Activated CD8-positive, alpha-beta memory T cell treated with anti-CD3 and anti-CD28 coated beads for 4 hours (primary cell): ENCODE data around the gene ENAH.

Source experiments
- DNase-seq, 2 donors: peaks; one replicate each; pipeline ENCODE4 v3.0.0-alpha.2; 2020; ENCODE audit warnings: low read depth in 2 of 2

Gene ENAH

DNA sequence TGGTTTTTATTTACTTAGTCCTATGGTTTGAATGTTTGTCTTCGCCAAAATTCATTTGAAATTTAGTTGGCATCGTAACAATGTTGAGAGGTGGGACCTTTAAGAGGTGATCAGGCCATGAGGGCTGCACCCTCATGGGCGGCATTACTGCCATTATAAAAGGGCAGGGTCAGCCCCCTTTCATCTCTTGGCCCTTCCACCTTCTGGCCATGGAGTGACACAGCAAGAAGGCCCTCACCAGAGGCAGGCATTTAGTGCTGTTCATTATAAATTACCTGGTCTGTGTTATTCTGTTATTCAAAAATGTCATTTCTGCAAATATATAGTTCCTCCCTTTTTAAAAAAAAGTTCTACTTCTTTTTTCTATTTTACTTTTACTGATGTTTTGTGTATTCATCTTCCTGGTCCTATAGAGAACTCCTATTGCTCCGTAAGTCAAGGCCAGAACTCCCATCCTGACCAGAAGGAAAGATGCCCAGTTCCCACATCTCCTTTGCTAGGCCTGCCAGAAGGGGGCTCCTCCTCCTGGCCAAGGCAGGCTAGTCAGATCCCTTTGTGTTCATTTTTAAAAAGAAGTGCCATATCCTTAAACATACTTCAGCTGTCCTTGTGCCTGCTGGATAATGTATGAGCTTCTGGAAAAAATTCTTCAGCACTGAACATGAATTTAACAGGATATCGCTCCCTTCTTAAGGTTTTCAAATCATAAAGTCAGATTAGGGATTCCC lies 215.0 kb downstream of the ENAH start:
- DNase-seq: no peak
